Upper lobe of right lung (tissue), 1 donor: ENCODE measurements around the gene HLA-DOA. TPM values are rescaled to one million over a fixed set of nuclear protein-coding genes. Genes with fewer than 3 reads are reported as not detected.

Source experiments
- ATAC-seq: fragments of 200-7000 bp; cut with Tn5 transposase; one replicate; pipeline ENCODE4 v1.9.1; 2020; ENCODE audit warnings: mild to moderate bottlenecking, moderate library complexity
- DNase-seq: peaks from one replicate; pipeline ENCODE4 v3.0.0-alpha.2; 2020
- H3K27ac ChIP-seq: fragments of 200-600 bp; one replicate; pipeline ENCODE4 v1.8.0; 2022
- H3K27me3 ChIP-seq: fragments of 200-600 bp; one replicate; pipeline ENCODE4 v1.8.0; 2022; ENCODE audit warnings: mild to moderate bottlenecking
- H3K36me3 ChIP-seq: fragments of 200-600 bp; one replicate; pipeline ENCODE4 v1.8.0; 2022
- H3K4me1 ChIP-seq: fragments of 200-600 bp; one replicate; pipeline ENCODE4 v1.8.0; 2022
- H3K4me3 ChIP-seq: fragments of 200-600 bp; one replicate; pipeline ENCODE4 v1.8.0; 2022; ENCODE audit warnings: mild to moderate bottlenecking
- H3K9me3 ChIP-seq: fragments of 200-600 bp; one replicate; pipeline ENCODE4 v1.8.0; 2022
- CTCF ChIP-seq: fragments of 200-600 bp; IDR thresholded peaks from one replicate; pipeline ENCODE4 v1.8.0; 2022; ENCODE audit warnings: antibody characterized with exemption
- intact Hi-C: fragments of 100-400 bp; cut with DNase I; formaldehyde crosslinking; loops from one replicate; pipeline ENCODE4 v1.11.0; 2022
- total RNA-seq: library from RNA; stranded (reverse); fragmentation: NEBNext Ultra II Directional; extraction: Animal tissue kit (Norgen Biotek cat#: 25700); gene quantifications from one replicate; pipeline ENCODE4 v1.2.1, GENCODE V29; 2021
- donor health status: DM: no; HTN: yes; CAD: no; lungs with severe emphysema.

Gene HLA-DOA
- total RNA-seq, 1 donor from 2014 or later, result 25.2 TPM

- no peak for DNase-seq
- no peak for TF ChIP-seq CTCF
- no peaks in the 10 kb centered on the region for H3K36me3 ChIP-seq
- no peaks in the 10 kb centered on the region for H3K4me1 ChIP-seq
- intact Hi-C loops, result no loop called here
- H3K4me3 ChIP-seq, result no peak overlapping the region
- no peak for ATAC-seq
- no peak overlapping the region for H3K27ac ChIP-seq
- no peaks in the 10 kb centered on the region for H3K27me3 ChIP-seq
- H3K9me3 ChIP-seq, result no peaks in the 10 kb centered on the region
Measured at GRCh38 chr6:32991972-32992371, 17.4 kb downstream of the HLA-DOA start.

- Histone ChIP-seq H3K4me3 (no peak overlapping the region), H3K9me3 (no peaks in the 10 kb centered on the region), H3K27ac (no peak overlapping the region), H3K4me1 (peaks cover 2% of the 10 kb centered on the region), H3K27me3 (no peaks in the 10 kb centered on the region), H3K36me3 (no peaks in the 10 kb centered on the region)
- no peak for TF ChIP-seq CTCF
- DNase-seq (no peak), ATAC-seq (no peak)
- intact Hi-C loops, result no loop called here
Measured at GRCh38 chr6:32989368-32989767, 20.0 kb downstream of the HLA-DOA start.

- H3K4me3 ChIP-seq, result no peak overlapping the region
- no peaks in the 10 kb centered on the region for H3K9me3 ChIP-seq
- H3K27ac ChIP-seq, result no peak overlapping the region
- DNase-seq (peak; percentile 93), ATAC-seq (peak; percentile 97)
- H3K4me1 ChIP-seq, result peaks cover 13% of the 10 kb centered on the region
- no peaks in the 10 kb centered on the region for H3K27me3 ChIP-seq
- H3K36me3 ChIP-seq, result peaks cover 24% of the 10 kb centered on the region
- peak; percentile 92 for TF ChIP-seq CTCF
- intact Hi-C loops, result no loop called here
Measured at GRCh38 chr6:32984622-32985389, 24.6 kb downstream of the HLA-DOA start.

GRCh38 chr6:32983964-32984621, 25.3 kb downstream of the HLA-DOA start:
- no peaks in the 10 kb centered on the region for H3K9me3 ChIP-seq
- no peak for DNase-seq
- peaks cover 13% of the 10 kb centered on the region for H3K4me1 ChIP-seq
- H3K27ac ChIP-seq, result no peak overlapping the region
- TF ChIP-seq CTCF, result no peak
- no peak overlapping the region for H3K4me3 ChIP-seq
- intact Hi-C loops, result no loop called here
- peaks cover 31% of the 10 kb centered on the region for H3K36me3 ChIP-seq
- no peaks in the 10 kb centered on the region for H3K27me3 ChIP-seq
- no peak for ATAC-seq

- no peak for TF ChIP-seq CTCF
- peaks cover 13% of the 10 kb centered on the region for H3K4me1 ChIP-seq
- H3K27ac ChIP-seq, result no peak overlapping the region
- DNase-seq (no peak), ATAC-seq (no peak)
- no peaks in the 10 kb centered on the region for H3K27me3 ChIP-seq
- H3K9me3 ChIP-seq, result no peaks in the 10 kb centered on the region
- H3K4me3 ChIP-seq, result no peak overlapping the region
- H3K36me3 ChIP-seq, result peaks cover 37% of the 10 kb centered on the region
- intact Hi-C loops, result no loop called here
Measured at GRCh38 chr6:32983493-32983848, 25.9 kb downstream of the HLA-DOA start.
